Smooth muscle cell (in vitro differentiated cells): ENCODE measurements around the gene DGCR2. TPM values are rescaled to one million over a fixed set of nuclear protein-coding genes. Genes with fewer than 3 reads are reported as not detected.

ENCODE experiments used
- DNase-seq: peaks from one replicate; lab custom pipeline; 2025; ENCODE audit not compliant: unreplicated experiment; lab: John Stamatoyannopoulos, UW
- H2AFZ ChIP-seq: fragments of 200-600 bp; sonication (generic); 2 replicates; pipeline ENCODE4 v1.6.0; 2016; ENCODE audit warnings: antibody characterized with exemption, low read depth, mild to moderate bottlenecking
- H3F3A ChIP-seq: fragments of 200-600 bp; sonication (generic); 2 replicates; pipeline ENCODE4 v1.6.0; 2017; ENCODE audit warnings: antibody characterized with exemption, low read depth
- H3K27ac ChIP-seq: fragments of 200-600 bp; sonication (generic); 2 replicates; pipeline ENCODE4 v1.5.1; 2016; ENCODE audit warnings: low read depth, mild to moderate bottlenecking
- H3K27me3 ChIP-seq: fragments of 200-600 bp; sonication (generic); 2 replicates; pipeline ENCODE4 v1.6.1; 2016; ENCODE audit warnings: low read depth, mild to moderate bottlenecking
- H3K36me3 ChIP-seq: fragments of 200-600 bp; sonication (generic); 2 replicates; pipeline ENCODE4 v1.5.1; 2016; ENCODE audit warnings: low read depth
- H3K4me1 ChIP-seq: fragments of 200-600 bp; sonication (generic); 2 replicates; pipeline ENCODE4 v1.5.1; 2016; ENCODE audit warnings: low read depth
- H3K4me2 ChIP-seq: fragments of 200-600 bp; sonication (generic); 2 replicates; pipeline ENCODE4 v1.6.0; 2016; ENCODE audit warnings: mild to moderate bottlenecking
- H3K4me3 ChIP-seq: fragments of 200-600 bp; sonication (generic); 2 replicates; pipeline ENCODE4 v1.5.1; 2016; ENCODE audit warnings: mild to moderate bottlenecking
- H3K79me2 ChIP-seq: fragments of 200-600 bp; sonication (generic); 2 replicates; pipeline ENCODE4 v1.6.0; 2016; ENCODE audit warnings: low read depth, mild to moderate bottlenecking
- H3K9ac ChIP-seq: fragments of 200-600 bp; sonication (generic); 2 replicates; pipeline ENCODE4 v1.6.0; 2016; ENCODE audit warnings: low read depth
- H3K9me3 ChIP-seq: fragments of 200-600 bp; sonication (generic); replicated peaks from 2 replicates; pipeline ENCODE4 v1.5.1; 2016; ENCODE audit warnings: low read depth
- H4K20me1 ChIP-seq: fragments of 200-600 bp; sonication (generic); 2 replicates; pipeline ENCODE4 v1.6.0; 2016; ENCODE audit warnings: low read depth
- CTCF ChIP-seq: fragments of 200-600 bp; sonication (generic); IDR thresholded peaks from 2 replicates; pipeline ENCODE4 v1.5.1; 2017; ENCODE audit warnings: borderline replicate concordance, mild to moderate bottlenecking, antibody characterized with exemption; ENCODE audit not compliant: insufficient read depth, poor library complexity, severe bottlenecking
- WGBS: methylation state at CpG from one replicate; pipeline ENCODE4 v1.1.7; 2016; ENCODE audit warnings: low lambda C conversion rate; 5-methylcytosine and 5-hydroxymethylcytosine counted together
- polyA plus RNA-seq: library from polyadenylated mRNA; unstranded; fragments of >200 nt; fragmentation: Nextera tagmentation; extraction: Ambion mirVana; gene quantifications from 2 replicates; pipeline ENCODE4 v1.2.1, GENCODE V29; 2016
- total RNA-seq: library from RNA; depleted of rRNA; stranded (reverse); fragments of >200 nt; gene quantifications from 2 replicates; pipeline ENCODE4 v1.2.3, GENCODE V29; 2014

The DGCR2 gene
- total and polyA plus RNA-seq, 2 experiments from 2014 or later = 46.7 to 53.2 TPM

DNA sequence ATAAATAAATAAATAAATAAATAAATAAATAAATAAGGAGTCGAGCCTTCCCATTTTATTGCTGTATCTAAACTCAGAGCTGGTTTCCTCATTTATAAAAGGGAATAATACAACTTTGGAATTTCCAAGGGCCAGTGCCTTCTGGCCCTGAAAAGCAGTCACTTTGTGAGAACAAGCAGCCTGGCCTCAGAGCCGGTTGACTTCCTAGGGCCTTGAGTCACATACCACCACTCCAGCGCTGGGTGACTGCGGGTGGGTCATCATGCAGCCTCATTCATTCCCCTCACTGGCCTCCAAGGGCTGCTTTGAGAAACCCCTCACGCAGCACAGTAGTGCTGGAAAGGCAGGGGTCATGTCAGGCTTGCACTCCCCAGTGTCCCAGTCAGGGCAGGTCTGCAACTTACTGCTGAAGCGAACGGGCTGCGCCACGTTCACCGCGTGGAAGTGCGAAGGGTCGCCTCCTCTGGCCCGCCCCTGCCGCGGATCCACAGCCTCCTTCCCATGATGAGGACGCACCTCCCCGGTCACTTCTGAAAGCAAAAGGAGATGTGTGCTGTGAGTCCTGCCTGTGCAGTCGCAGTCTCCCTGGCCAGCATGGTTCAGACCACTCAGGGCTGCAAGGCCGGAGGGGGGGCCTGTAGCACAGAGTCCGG is 54.4 kb downstream of the DGCR2 start:
- H4K20me1 ChIP-seq = peaks cover 75% of the 10 kb centered on the region
- no peaks in the 10 kb centered on the region for H3K27me3 ChIP-seq
- WGBS = over 99% methylated on average over 21 of the region's 21 CpGs
- no peak for DNase-seq
- H3K27ac ChIP-seq = no peak overlapping the region
- no peak overlapping the region for H2AFZ ChIP-seq
- no peak overlapping the region for H3K4me3 ChIP-seq
- H3F3A ChIP-seq = no peaks in the 10 kb centered on the region
- H3K4me1 ChIP-seq = no peaks in the 10 kb centered on the region
- TF ChIP-seq CTCF = no peak
- no peak overlapping the region for H3K4me2 ChIP-seq
- H3K9me3 ChIP-seq = no peaks in the 10 kb centered on the region
- peaks cover 4% of the 10 kb centered on the region for H3K79me2 ChIP-seq
- H3K36me3 ChIP-seq = no peaks in the 10 kb centered on the region
- H3K9ac ChIP-seq = no peak overlapping the region

- H3K36me3 ChIP-seq = no peaks in the 10 kb centered on the region
- peaks cover 4% of the 10 kb centered on the region for H3K79me2 ChIP-seq
- DNase-seq = no peak
- WGBS = 97% methylated on average over 11 of the region's 11 CpGs
- no peaks in the 10 kb centered on the region for H3K4me1 ChIP-seq
- peaks cover 75% of the 10 kb centered on the region for H4K20me1 ChIP-seq
- no peaks in the 10 kb centered on the region for H3K9me3 ChIP-seq
- no peak overlapping the region for H2AFZ ChIP-seq
- TF ChIP-seq CTCF = no peak
- no peak overlapping the region for H3K4me3 ChIP-seq
- no peak overlapping the region for H3K4me2 ChIP-seq
- no peak overlapping the region for H3K9ac ChIP-seq
- no peak overlapping the region for H3K27ac ChIP-seq
- no peaks in the 10 kb centered on the region for H3F3A ChIP-seq
- no peaks in the 10 kb centered on the region for H3K27me3 ChIP-seq
Measured at GRCh38 chr22:19066531-19067271, 55.5 kb downstream of the DGCR2 start.

DNA sequence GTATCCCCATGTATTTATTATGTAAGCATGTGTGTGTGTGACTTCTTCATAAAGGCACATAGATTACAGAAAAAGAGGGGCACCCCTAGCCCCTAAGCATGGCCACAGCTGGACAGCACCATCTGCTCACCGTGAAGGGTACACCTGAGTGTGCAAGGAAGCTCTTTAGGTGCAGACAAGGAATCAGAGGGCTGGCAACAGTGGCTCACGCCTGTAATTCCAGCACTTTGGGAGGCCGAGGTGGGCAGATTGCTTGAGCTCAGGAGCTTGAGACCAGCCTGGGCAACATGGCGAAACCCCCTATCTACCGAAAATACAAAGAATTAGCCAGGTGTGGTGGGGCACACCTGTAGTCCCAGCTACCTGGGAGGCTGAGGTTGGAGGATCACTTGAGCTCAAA is 56.3 kb downstream of the DGCR2 start:
- whole genome bisulfite sequencing = 94% methylated on average over 5 of the region's 5 CpGs
- Histone ChIP-seq H3K4me2 (no peak overlapping the region), H3K4me3 (no peak overlapping the region), H4K20me1 (peaks cover 75% of the 10 kb centered on the region), H3K79me2 (peaks cover 4% of the 10 kb centered on the region), H3K27me3 (no peaks in the 10 kb centered on the region), H3K36me3 (no peaks in the 10 kb centered on the region), H3K9me3 (no peaks in the 10 kb centered on the region), H3K4me1 (no peaks in the 10 kb centered on the region), H2AFZ (no peak overlapping the region), H3K9ac (no peak overlapping the region), H3K27ac (no peak overlapping the region), H3F3A (no peaks in the 10 kb centered on the region)
- no peak for TF ChIP-seq CTCF
- DNase-seq = no peak
